ENCODE results near the gene SLC2A14.
"Not testable (repeated sequence)": the region's sequence is repeated elsewhere in the genome, so short reads cannot be mapped to it uniquely, and the experiment has no call there.

DNA sequence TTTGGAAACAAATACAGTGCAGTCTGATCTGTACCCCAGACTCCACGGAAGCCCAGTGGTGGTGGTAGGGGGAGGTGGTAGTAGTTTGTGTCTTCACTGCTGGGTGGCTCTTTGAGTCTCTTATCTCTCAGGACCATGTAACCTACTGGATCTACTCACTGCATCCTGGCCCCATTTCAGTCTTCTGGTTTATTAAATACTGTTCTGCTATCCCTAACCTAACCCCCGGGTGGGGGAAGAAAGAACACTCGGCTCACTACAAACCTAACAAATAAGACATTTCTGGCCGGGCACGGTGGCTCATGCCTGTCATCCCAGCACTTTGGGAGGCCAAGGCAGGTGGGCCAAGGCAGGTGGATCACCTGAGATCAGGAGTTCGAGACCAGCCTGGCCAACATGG lies 39.5 kb downstream of the SLC2A14 start:
- TF ChIP-seq, protein P1, sequence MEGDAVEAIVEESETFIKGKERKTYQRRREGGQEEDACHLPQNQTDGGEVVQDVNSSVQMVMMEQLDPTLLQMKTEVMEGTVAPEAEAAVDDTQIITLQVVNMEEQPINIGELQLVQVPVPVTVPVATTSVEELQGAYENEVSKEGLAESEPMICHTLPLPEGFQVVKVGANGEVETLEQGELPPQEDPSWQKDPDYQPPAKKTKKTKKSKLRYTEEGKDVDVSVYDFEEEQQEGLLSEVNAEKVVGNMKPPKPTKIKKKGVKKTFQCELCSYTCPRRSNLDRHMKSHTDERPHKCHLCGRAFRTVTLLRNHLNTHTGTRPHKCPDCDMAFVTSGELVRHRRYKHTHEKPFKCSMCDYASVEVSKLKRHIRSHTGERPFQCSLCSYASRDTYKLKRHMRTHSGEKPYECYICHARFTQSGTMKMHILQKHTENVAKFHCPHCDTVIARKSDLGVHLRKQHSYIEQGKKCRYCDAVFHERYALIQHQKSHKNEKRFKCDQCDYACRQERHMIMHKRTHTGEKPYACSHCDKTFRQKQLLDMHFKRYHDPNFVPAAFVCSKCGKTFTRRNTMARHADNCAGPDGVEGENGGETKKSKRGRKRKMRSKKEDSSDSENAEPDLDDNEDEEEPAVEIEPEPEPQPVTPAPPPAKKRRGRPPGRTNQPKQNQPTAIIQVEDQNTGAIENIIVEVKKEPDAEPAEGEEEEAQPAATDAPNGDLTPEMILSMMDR (IDR thresholded peaks at IDR 0.05), result not testable (repeated sequence)
- TF ChIP-seq ZFX (IDR thresholded peaks at IDR 0.05; ENCODE audit: borderline replicate concordance), result not testable (repeated sequence)

All from 22Rv1 (cell line).